HG02610 (cell line): ENCODE data around the gene NEK6.

Experiments used
- ATAC-seq: cut with Tn5 transposase; IDR thresholded peaks from one replicate; pipeline ENCODE4 v1.9.1; 2021; ENCODE audit warnings: mild to moderate bottlenecking, moderate library complexity; ENCODE audit not compliant: unreplicated experiment

Gene NEK6

DNA sequence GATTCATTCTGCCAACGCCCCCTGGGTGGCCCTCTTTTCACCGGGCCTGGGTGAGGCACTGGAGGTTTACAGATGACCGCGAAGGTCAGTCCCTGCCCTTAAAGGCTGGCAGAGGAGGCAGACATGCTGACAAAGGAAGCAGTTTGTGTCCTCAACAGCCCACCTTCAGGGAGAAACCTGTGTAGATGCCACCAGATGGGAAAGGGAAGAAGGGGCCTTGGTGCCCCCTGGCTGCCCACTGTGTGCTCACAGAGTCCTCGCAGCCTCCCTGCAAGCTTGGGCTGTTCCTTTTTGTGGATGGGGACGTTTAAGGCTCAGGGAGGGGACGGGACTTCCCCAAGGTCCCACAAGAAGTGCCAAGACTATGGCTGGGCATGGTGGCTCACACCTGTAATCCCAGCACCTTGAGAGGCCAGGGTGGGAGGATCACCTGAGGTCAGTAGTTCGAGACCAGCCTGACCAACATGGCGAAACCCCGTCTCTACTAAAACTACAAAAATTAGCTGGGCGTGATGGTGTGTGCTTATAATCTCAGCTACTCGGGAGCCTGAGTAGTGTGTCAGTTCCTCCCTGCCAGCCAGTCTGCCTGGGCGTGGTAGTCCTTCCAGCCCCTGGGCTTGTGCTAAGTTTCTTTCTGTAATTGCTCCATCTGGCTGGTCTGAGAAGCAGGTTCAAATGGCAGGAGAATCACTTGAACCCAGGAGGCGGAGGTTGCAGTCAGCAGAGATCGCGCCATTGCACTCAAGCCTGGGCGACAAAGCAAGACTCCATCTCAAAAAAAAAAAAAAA, 36.2 kb downstream of the NEK6 start:
- no peak for ATAC-seq

DNA sequence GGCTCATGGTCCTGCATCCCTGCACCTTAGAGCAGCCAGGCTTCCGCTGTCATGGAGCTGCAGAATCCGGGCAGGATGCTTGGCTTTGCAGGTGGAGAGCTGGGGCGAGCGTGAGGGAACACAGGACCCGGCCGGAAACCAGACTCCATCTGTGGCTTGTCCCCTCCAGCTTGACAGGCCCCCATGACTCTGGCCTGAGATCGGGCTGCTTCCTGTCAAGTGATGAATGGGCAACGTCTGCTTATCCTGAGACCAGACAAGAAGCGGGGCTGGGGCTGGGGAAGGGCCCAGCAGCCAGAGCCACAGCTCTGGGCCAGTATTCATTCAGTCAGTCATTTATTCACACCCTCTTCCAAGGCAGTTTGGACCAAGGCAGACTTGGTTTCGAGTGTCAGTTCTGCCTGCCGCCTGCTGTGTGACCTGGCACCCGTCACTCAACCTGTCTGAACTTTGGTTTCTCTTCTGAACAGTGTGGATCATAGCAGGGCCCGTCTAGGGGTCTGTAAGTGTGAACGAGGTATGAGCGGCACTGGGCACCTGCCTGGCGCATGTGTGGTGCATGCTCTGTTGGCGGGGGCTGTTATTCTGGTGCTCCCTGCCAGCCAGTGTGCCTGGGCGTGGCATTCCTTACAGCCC, 37.5 kb downstream of the NEK6 start:
- no peak for ATAC-seq

DNA sequence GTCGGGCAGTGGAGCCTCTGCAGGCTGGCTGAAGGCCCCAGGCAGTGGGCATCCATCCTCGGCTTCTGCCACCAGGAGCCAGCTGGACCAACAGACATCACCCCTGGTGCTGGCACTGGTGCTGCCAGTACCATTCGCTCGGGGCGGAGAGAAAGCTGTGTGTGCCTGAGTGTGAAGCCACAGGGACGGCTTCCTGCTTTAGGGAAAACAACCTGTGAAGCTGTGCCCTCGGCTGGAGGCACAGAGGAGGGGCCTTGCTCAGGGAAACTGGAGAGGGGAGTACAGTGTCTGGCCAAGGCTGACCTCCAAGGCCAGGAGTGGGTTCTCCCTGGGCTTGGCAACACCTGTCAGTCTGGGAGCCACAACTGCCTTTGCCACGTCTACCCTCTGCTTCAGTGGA, 38.3 kb downstream of the NEK6 start:
- no peak for ATAC-seq

DNA sequence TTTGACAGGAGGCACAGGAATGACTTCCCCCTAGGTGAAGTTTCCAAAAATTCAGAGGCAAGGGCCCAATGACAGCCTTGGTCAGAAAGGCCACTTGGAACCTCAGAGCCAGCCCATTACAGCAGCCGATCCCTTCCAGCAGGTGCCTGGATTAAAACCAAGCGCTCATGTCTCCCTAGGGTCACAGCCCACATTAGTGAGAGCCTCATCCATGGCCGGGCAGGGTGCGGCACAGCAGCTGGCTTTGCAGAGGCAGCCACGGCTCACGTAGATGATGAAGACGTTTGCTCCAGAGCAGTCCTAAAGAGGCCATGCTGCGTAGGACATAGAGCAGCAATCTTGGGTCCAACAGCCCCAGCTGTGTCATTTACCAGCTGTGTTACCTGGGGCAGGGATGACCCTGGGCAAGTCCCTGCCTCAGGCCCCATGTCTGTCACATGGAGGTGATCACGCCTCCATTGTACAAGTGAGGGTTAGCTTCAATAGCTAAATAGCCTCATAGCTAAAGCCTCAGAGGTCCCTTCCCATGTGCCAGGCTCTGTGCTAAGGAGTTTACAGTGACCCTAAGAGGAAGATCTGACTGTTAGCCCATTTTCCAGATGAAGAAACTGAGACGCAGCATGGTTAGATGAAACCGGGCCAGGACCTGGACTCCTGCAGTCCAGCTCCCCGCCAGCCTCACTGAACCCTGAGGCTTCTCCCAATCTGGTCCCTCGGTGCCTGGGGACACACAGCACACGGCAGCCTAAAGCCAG, 39.2 kb downstream of the NEK6 start:
- ATAC-seq, result no peak

DNA sequence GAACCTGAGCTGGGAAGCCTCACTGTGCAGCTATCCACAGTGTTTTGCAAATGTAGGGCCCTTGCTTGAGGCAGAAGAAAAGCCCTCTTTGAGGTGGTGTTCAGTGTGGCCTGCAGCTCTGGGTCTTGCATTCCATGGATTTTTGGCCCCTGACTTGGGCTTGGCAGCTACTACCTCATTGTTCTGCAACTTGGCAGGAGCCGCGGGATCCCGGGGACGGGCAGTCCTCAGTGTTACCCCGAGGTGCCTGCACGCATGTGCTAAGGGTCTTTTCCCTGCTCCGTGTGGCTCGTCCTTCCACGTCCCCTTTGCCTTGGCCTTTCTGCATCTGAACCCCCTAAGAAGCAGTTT, 39.8 kb downstream of the NEK6 start:
- ATAC-seq, result no peak

DNA sequence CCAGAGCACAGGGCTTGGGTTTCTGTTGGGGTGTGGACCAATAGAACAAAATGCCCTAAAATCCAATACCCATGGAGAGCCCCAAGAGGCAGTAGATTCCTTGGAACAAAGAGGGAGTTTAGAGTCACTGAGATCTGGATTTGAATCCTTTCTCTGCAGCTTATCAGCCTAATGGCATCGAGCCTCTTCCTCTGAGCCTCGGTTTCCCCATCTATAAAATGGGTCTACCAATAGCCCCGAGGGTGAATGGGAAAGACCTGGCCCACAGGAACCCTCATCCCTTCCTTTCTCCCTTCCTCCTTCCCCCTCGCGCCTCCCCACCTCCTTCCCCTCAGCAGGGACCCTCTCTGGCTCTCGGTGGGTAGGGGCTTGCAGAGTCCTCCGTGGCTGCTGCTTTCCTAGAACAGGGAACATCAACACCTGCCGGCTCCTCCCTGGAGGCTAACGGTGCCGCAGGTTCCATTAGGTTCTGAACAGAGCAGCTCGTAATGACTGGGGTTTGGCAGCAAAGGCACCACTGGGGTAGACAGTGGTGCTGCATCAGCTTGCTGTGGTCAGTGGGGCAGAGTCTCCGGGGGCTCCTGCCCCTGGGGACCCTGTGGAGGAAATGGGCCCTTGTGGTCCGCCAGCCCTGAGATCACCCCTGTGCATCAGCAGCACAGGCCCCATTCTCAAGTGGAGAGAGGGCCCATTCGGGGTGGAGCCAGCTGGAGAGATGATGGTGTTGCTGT, 40.3 kb downstream of the NEK6 start:
- no peak for ATAC-seq

DNA sequence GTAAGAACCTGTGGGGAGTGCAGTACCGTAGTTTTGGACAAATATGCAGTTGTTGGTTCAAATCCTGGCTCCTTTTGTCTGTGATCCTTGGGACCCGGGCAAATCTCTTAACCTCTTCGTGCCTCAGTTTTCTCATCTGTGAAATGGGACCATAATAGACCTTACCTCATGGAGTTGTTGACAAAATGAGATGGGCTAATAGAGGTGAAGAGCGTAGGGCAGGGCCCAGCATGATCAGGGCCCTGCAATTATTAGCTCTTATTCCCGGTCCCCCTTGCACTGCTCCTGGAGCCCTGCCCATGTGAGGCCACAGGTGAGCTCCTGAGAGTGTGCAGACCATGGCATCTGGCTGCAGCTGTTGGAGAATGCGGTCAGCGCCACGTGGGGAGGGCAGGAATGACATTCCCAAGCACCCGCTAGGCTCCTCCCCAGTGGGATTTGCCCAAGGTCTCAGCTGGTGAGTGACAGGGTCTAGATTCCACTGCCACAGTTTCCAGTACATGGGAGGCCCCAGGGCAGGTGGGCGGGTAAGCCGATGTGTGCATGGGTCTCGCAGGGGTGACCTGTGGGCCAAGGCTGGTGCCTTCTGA, 41.0 kb downstream of the NEK6 start:
- ATAC-seq, result no peak

DNA sequence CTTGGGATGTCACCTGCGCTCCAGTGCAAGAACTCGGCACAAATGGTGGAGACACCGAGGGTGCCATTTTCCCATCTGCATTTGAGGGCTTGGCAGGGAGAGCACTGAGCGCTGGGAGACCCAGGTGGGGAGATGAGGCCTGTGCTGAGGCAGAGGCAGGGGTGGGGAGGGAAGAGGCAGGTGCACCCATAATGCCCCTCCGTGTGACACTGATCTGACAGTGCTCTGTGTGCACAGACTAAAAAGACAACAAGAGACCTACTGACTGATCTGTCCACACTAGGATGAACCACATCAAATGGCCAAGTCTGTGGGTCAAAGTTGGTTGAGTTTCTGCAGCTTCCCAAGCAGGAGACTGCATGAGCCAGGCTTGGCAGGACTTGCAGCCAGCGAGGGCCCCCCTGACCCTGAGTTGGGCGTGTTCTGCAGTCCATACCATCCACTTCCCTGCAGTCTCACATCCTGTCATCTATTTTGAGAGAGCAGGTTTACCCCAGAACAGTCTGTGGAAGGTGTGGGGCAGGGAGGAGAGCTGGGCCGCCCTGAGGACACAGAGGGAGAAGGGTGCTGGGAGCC, 41.9 kb downstream of the NEK6 start:
- ATAC-seq, result no peak

DNA sequence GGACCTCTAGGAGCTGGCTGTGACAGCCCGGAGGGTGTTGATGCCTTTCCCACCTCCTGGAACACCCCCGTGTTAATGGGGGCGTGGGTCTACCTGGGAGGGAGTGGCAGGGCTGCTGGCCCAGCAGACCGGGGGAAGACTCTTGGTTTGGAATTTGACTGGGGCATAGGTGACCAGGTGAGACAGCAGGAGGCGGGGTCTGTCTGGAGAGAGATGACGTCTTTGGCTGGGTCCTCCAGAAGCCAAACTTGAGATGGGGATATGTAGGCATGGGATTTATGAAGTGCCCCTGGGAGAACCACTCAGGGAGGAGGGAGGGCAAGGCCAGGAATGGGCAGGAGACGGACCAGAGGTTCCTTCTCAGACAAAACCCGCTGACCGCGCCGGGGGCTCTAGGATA, 42.6 kb downstream of the NEK6 start:
- ATAC-seq, result no peak

DNA sequence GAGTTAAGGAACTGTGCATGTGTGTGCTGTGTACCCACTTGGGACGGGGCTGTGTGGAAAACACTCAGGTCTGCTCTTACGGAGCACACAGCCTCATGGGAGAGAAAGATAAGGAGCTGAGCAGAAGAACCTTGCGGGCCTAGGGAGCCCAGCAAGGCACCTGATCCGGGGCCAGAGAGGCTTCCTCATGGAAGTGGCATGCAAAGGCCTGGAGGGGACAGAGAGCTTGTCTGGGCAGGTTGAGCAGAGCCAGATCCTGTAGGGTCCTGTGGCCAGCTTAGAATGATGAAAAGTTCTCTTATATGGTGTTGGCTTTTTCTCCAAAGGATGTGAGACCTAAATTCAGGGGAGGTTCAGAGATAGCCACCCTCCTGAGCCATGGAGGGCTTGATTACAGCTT, 45.2 kb downstream of the NEK6 start:
- no peak for ATAC-seq

DNA sequence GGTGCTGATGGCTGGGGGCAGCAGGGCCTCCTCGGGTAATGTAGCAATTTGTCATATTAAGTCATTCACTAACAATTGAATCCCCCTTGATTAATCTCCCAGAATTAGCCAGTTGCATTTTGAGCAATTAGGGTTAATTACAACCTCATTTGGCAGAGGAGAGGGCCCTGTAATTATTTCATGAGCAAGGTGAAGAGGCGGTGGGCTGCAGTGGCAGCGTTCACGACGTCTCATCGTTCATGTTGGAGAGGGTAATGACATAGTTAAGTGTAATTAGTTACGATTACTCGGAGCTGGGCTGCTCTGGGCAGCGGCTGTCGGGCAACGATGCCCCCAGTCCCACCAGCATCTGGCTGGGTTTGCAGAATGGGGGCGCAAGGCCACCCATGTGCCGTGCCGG, 46.0 kb downstream of the NEK6 start:
- ATAC-seq, result no peak

DNA sequence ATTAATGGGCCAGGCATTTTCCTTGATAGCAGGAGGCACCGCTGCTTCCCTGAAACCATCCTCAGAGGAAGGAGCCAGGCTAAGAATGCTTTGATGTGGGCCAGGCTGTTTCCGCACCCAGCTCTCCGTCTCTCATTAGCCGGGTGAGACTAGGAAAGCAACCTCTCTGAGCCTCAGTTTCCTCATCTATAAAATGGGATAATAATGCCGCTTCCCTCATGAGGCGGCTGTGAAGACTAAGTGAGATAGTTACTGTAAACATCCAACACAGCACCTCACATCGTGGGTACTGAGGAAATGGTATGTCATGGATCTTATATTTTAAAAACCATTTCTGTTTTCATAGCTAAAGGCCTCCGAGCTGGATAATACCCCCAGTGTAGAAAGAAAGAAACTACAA, 46.5 kb downstream of the NEK6 start:
- ATAC-seq, result no peak

DNA sequence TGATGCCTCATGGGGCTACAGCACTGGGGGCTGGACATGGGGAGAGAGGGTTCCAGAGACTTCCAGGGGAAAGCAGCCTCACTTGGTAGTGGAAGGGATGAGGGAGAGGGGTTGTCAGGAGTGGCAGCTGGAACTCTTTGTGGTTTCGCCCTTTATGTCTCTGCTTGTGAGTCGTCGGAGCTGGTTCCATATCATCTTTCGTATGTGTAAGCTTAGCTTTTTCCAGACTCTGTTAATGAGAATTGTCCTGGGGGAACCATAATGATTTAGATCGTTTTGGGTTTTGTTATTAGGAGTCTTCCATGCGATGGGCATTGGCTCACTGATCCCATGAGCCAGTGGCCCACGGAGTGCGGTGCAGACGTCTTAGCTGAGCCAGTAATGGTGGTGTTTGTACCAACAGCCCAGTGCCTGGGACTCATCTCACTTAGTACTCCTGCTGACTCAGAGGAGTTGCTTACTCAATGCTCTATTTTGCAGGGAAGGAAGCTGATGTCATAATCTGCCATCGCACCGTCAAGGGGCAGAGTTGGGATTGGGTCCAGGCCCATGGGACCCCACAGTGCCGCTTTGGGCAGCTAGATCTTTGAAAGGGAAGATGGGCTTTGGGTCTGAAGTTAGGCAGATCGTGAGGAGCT, 48.5 kb downstream of the NEK6 start:
- no peak for ATAC-seq

DNA sequence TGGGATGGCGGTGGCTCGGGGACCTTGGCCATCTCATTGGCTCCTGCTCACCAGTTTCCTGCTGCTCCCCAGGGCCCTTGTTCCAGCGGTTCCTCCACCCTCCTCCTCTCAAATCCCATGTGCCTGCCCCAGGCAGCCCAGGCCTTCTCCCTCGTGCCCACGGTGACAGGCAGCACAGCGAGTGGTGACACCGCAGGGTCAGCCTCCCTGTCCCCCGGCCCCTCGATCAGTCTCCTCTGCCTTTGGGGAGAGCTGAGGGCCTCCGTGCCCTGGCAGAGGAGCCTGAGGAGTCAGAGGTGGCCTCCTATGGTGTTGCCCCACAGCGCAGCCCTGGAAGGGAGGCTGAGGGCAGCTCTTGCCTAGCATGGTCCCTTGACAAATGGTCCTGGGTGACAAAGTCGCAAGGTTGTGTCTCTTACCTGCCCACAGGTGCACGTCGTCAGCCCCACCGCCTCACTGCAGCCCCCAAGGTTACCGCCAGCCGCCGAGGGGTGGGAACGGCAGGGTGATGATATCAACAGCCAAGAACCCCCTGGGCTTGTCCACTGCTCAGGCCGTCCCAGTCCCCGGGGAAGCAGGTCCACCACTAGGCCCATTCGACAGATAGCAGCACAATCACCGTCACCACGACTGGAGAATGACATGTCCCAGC, 49.8 kb downstream of the NEK6 start:
- no peak for ATAC-seq

DNA sequence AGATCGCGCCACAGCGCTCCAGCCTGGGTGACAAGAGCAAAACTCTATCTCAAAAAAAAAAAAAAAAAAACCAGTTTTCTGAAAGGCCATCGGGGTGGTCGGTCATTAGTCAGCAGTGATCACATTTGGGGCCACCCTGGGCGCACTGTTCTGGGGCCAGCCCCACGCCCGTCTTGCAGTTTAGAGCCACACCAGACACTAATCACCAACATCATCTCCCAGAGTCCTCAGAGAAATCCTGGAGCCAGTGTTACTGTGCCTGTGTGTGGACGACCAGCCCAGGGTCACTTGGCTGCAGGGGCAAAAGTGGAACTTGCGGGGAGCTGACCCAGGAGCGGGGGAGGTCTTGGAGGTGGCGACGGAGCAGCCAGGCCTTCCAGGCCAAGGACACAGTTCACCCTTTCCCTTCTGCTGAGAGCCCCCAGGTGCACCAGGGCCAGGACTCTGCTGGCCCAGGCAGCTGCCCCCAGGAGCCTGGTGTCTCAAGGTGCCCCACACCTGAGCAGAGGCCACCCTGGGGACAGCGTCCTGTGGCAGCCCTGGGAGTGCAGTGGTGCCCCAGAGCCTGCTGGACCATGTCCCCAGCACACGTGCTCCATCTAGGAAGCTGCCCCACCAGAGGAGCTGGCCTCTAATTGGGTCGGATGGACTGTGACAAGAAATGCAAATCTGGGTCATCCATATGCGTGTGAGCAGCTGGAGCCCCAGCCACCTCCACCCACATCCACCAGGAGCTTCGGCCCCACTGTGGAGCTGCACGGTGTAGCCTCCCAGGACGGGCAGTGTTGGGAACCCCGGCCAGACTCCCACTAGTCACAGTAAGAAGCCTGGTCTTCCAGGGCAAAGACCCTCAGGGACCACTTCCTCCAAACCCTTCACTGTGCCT, 51.1 kb downstream of the NEK6 start:
- ATAC-seq, result no peak

DNA sequence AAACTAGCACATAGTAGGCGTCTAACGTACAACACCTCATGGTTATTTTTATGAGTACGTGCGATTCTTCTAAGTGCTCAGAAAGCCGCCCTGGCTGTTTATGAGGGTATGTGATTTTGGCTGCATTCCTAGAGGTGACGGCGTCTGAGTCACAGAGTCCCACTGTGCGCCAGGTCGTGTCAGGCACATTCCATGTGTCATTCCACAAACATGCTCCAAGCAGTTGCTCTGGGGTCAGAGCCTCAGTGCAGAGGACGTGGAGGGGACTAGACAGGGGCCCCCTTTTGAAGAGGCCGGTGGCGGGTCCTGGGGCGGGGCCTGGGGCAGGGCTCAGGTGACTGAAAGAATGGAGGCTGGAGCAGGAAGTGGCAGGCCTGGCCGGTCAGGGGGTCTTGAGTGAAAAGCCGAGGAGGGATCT, 51.9 kb downstream of the NEK6 start:
- ATAC-seq, result no peak

DNA sequence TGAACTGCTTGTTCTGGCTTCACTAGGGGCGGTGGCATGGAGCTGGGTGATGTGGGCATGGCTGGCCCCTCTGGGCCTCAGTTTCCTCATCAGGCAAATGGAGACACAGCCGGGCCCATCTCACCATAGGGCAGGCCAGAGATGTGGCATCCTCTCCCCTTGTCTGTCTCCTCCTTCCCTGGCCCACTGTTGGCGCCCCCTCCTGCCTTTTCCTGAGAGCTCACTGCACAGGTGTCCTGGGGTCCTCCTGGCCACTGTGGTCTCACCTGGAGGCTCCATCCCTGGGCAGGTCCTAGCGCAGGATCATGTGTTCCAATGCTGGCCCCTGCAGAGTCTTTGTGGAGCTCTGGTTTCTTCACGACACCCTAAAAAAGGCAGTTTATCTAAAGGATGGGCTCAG, 53.5 kb downstream of the NEK6 start:
- no peak for ATAC-seq

DNA sequence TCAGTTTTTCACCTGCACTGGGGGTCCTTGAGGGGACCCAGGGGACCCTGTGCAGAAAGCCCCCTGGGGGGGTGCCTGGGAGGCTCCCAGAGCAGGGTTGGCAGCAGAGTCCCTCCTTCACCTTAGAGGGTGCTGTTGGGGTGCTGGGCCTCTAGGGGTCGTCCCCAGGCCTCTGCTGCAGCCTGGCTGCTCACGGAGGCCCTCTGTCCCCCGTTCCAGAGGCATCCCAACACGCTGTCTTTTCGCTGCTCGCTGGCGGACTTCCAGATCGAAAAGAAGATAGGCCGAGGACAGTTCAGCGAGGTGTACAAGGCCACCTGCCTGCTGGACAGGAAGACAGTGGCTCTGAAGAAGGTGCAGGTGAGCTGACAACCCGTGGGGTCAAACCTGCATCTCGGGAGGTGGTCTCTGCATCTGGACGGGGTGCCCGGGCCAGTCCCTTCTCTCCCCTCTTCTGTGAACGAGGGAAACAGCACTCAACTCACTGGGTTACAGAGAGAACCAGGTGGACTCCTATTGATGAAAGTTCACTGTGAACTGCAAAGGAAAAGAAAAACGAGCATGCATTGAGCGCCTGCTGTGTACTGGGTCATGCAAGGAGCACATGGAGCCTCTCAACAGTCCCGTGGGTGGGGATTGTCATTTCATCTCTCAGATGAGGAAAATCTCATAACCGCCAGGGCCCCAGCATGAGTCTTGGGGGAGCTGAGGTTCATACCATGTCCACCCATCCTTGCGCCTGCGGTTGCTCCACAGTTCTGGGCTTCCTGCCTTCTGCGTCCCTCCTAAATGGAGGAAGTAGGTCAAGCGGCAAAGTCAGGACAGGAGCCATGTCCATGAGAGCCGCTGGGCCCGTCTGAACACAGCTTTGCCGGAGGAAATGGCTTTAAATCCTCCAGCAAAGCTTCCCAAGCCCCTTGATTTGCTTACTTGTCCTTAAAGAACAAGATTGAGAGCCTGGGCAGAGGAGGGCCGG, 54.8 kb downstream of the NEK6 start:
- no peak for ATAC-seq
